IMR-90 (cell line): Measurements from ENCODE around the gene ALK. TPM values are rescaled to one million over a fixed set of nuclear protein-coding genes. Genes with fewer than 3 reads are reported as not detected.

Source experiments
- ATAC-seq: fragments of 200-7000 bp; cut with Tn5 transposase; 2 replicates; pipeline ENCODE4 v1.9.1; 2020; ENCODE audit warnings: low read depth, mild to moderate bottlenecking, moderate library complexity
- BruUV-seq: library from RNA; stranded (reverse); fragments of 400-500 nt; replicated peaks from 2 replicates; lab custom pipeline; 2021; lab: Mats Ljungman, UMichigan
- CTCF ChIA-PET: fragments of 300-600 bp; formaldehyde crosslinking; extraction: SDS; loops from one replicate; lab custom pipeline; 2021; ENCODE audit warnings: antibody characterized with exemption; lab: Yijun Ruan, JAX
- POLR2A ChIA-PET: fragments of 300-600 bp; sonication (Branson Sonifier 250); formaldehyde crosslinking; loops from one replicate; lab custom pipeline; 2022; ENCODE audit warnings: antibody characterized with exemption; ENCODE audit not compliant: unreplicated experiment; lab: Charles Lee
- DNase-seq: peaks from one replicate; pipeline ENCODE4 v3.0.0; 2013
- H2AFZ ChIP-seq: replicated peaks from 2 replicates; pipeline ENCODE3; 2013; ENCODE audit warnings: low read length, mild to moderate bottlenecking; ENCODE audit not compliant: poor library complexity
- H2AK5ac ChIP-seq: 2 replicates; pipeline ENCODE4 v1.6.1; 2013; ENCODE audit warnings: low read depth, low read length, inconsistent platforms
- H2AK9ac ChIP-seq: replicated peaks from 2 replicates; pipeline ENCODE3; 2013; ENCODE audit warnings: mild to moderate bottlenecking, low read depth, low read length, moderate library complexity; ENCODE audit not compliant: poor library complexity
- H2BK120ac ChIP-seq: 2 replicates; pipeline ENCODE4 v1.6.1; 2013; ENCODE audit warnings: low read depth, low read length, inconsistent platforms
- H2BK15ac ChIP-seq: 3 replicates; pipeline ENCODE4 v1.6.1; 2013; ENCODE audit warnings: low read depth, low read length, inconsistent platforms
- H2BK20ac ChIP-seq: 2 replicates; pipeline ENCODE4 v1.6.1; 2013; ENCODE audit warnings: low read depth, mild to moderate bottlenecking, inconsistent platforms, low read length, moderate library complexity
- H2BK5ac ChIP-seq: 2 replicates; pipeline ENCODE4 v1.6.1; 2013; ENCODE audit warnings: mild to moderate bottlenecking, low read depth, low read length, inconsistent platforms; ENCODE audit not compliant: poor library complexity, severe bottlenecking
- H3K14ac ChIP-seq: replicated peaks from 2 replicates; pipeline ENCODE4 v1.6.1; 2013; ENCODE audit warnings: low read depth, low read length, inconsistent platforms
- H3K18ac ChIP-seq: 2 replicates; pipeline ENCODE4 v1.6.1; 2013; ENCODE audit warnings: low read depth, low read length, control low read depth
- H3K23ac ChIP-seq: 2 replicates; pipeline ENCODE4 v1.6.1; 2013; ENCODE audit warnings: low read depth, low read length, inconsistent platforms
- H3K27ac ChIP-seq: 2 replicates; pipeline ENCODE4 v1.5.1; 2013; ENCODE audit warnings: mild to moderate bottlenecking, control low read depth, low read length; ENCODE audit not compliant: insufficient read depth
- H3K27me3 ChIP-seq: 2 replicates; pipeline ENCODE4 v1.6.1; 2013; ENCODE audit warnings: low read length; ENCODE audit not compliant: control insufficient read depth, insufficient read depth
- H3K36me3 ChIP-seq: 2 replicates; pipeline ENCODE4 v1.6.1; 2013; ENCODE audit warnings: low read length, mixed read lengths; ENCODE audit not compliant: control insufficient read depth, insufficient read depth
- H3K4ac ChIP-seq: 2 replicates; pipeline ENCODE4 v1.6.1; 2013; ENCODE audit warnings: low read depth, low read length, inconsistent platforms
- H3K4me1 ChIP-seq: 2 replicates; pipeline ENCODE4 v1.6.1; 2013; ENCODE audit warnings: low read length, mixed read lengths; ENCODE audit not compliant: control insufficient read depth, insufficient read depth
- H3K4me2 ChIP-seq: 2 replicates; pipeline ENCODE4 v1.6.1; 2013; ENCODE audit warnings: low read depth, mild to moderate bottlenecking, control low read depth, low read length, moderate library complexity
- H3K4me3 ChIP-seq: 2 replicates; pipeline ENCODE4 v1.5.1; 2013; ENCODE audit warnings: low read depth, mild to moderate bottlenecking, control low read depth, low read length, moderate library complexity; ENCODE audit not compliant: insufficient read depth
- H3K56ac ChIP-seq: 2 replicates; pipeline ENCODE4 v1.6.1; 2013; ENCODE audit warnings: low read length, inconsistent platforms; ENCODE audit not compliant: insufficient read depth; ENCODE audit errors: extremely low read depth
- H3K79me1 ChIP-seq, 2 experiments: 2 replicates each; pipeline ENCODE4 v1.6.1; 2013; ENCODE audit warnings: low read length in 2 of 2, inconsistent platforms in 1 of 2, low read depth in 1 of 2
- H3K9ac ChIP-seq: 2 replicates; pipeline ENCODE4 v1.6.1; 2013; ENCODE audit warnings: low read depth, low read length, control low read depth
- H3K9me1 ChIP-seq: 2 replicates; pipeline ENCODE4 v1.6.1; 2013; ENCODE audit warnings: low read length, inconsistent platforms; ENCODE audit not compliant: insufficient read depth
- H3K9me3 ChIP-seq: 2 replicates; pipeline ENCODE4 v1.6.1; 2013; ENCODE audit warnings: low read length; ENCODE audit not compliant: control insufficient read depth, insufficient read depth
- H4K20me1 ChIP-seq: 2 replicates; pipeline ENCODE4 v1.6.1; 2013; ENCODE audit warnings: low read length, inconsistent platforms; ENCODE audit not compliant: insufficient read depth
- H4K5ac ChIP-seq: 2 replicates; pipeline ENCODE4 v1.6.1; 2013; ENCODE audit warnings: mild to moderate bottlenecking, low read depth, low read length, control low read depth
- H4K8ac ChIP-seq, 2 experiments: 2 replicates each; pipeline ENCODE4 v1.6.1; 2013; ENCODE audit warnings: low read depth in 2 of 2, low read length in 2 of 2, control low read depth in 1 of 2, inconsistent platforms in 1 of 2
- H4K91ac ChIP-seq: 2 replicates; pipeline ENCODE4 v1.6.1; 2013; ENCODE audit warnings: low read depth, low read length, inconsistent platforms; ENCODE audit not compliant: insufficient read depth
- BHLHE40 ChIP-seq: fragments of 150-350 bp; IDR thresholded peaks from 2 replicates; pipeline ENCODE4 v1.6.1; 2016; ENCODE audit warnings: mild to moderate bottlenecking, low read depth, low read length
- CEBPB ChIP-seq: IDR thresholded peaks from 2 replicates; pipeline ENCODE4 v1.6.1; 2012; ENCODE audit warnings: low read depth, low read length, improper control_type of control experiment
- CHD1 ChIP-seq: IDR thresholded peaks from 2 replicates; pipeline ENCODE4 v1.6.1; 2012; ENCODE audit warnings: low read depth, low read length, improper control_type of control experiment
- CTCF ChIP-seq: conservative IDR thresholded peaks from 2 replicates; pipeline ENCODE4 v1.5.1; 2012; ENCODE audit warnings: mild to moderate bottlenecking, low read depth, low read length, improper control_type of control experiment
- FOS ChIP-seq: fragments of 150-350 bp; IDR thresholded peaks from 2 replicates; pipeline ENCODE4 v1.6.1; 2016; ENCODE audit warnings: low read depth, low read length
- MAFK ChIP-seq: IDR thresholded peaks from 2 replicates; pipeline ENCODE4 v1.6.1; 2012; ENCODE audit warnings: low read depth, low read length, improper control_type of control experiment
- MAZ ChIP-seq: IDR thresholded peaks from 2 replicates; pipeline ENCODE4 v1.6.1; 2012; ENCODE audit warnings: low read depth, mild to moderate bottlenecking, low read length, improper control_type of control experiment, moderate library complexity, borderline replicate concordance
- MXI1 ChIP-seq: IDR thresholded peaks from 2 replicates; pipeline ENCODE4 v1.6.1; 2012; ENCODE audit warnings: low read depth, mild to moderate bottlenecking, low read length, moderate library complexity, borderline replicate concordance
- NFE2L2 ChIP-seq: fragments of 150-350 bp; IDR thresholded peaks from 2 replicates; pipeline ENCODE4 v1.6.1; 2016; ENCODE audit warnings: low read depth, mild to moderate bottlenecking, low read length
- POLR2A ChIP-seq: IDR thresholded peaks from 2 replicates; pipeline ENCODE4 v1.6.1; 2012; ENCODE audit warnings: mild to moderate bottlenecking, low read depth, low read length
- RAD21 ChIP-seq: IDR thresholded peaks from 2 replicates; pipeline ENCODE4 v1.6.1; 2012; ENCODE audit warnings: low read length, improper control_type of control experiment
- RCOR1 ChIP-seq: IDR thresholded peaks from 2 replicates; pipeline ENCODE4 v1.6.1; 2012; ENCODE audit warnings: mild to moderate bottlenecking, low read length, improper control_type of control experiment; ENCODE audit not compliant: insufficient replicate concordance
- RFX5 ChIP-seq: IDR thresholded peaks from 2 replicates; pipeline ENCODE4 v1.8.0; 2012; ENCODE audit warnings: low read depth, mild to moderate bottlenecking, low read length, moderate library complexity
- SMC3 ChIP-seq: fragments of 150-350 bp; IDR thresholded peaks from 2 replicates; pipeline ENCODE4 v1.6.1; 2016; ENCODE audit warnings: low read depth, mild to moderate bottlenecking, antibody characterized with exemption, low read length, moderate library complexity
- WGBS, 2 experiments: methylation state at CpG; one replicate each; pipeline versions ENCODE4 v1.1.5 to v1.1.7; 2013; ENCODE audit warnings: missing lambda C conversion rate in 2 of 2; ENCODE audit not compliant: insufficient read length in 1 of 2; ENCODE audit errors: extremely low coverage in 2 of 2; 5-methylcytosine and 5-hydroxymethylcytosine counted together
- dilution Hi-C: fragments of 300-500 bp; cut with HindIII; formaldehyde crosslinking; loops from one replicate; pipeline ENCODE4 v1.14.3; 2018; ENCODE audit warnings: low sequenced_read_pairs; ENCODE audit not compliant: unreplicated experiment
- in situ Hi-C: fragments of 300-500 bp; cut with MboI; formaldehyde crosslinking; loops from 3 replicates; pipeline ENCODE4 v1.14.3; 2019; ENCODE audit warnings: low sequenced_read_pairs, inconsistent platforms, mixed read lengths
- intact Hi-C: fragments of 100-400 bp; cut with micrococcal nuclease; formaldehyde crosslinking; loops from 2 replicates; pipeline ENCODE4 v1.10.0; 2022
- polyA plus RNA-seq, 3 experiments: library from polyadenylated mRNA; depleted of rRNA; stranded (reverse); fragments of >200 nt; gene quantifications; 2 replicates each; pipeline ENCODE4 v1.2.3, GENCODE V29; 2012; ENCODE audit warnings: low replicate concordance in 1 of 3
- total RNA-seq: library from RNA; depleted of rRNA; stranded (reverse); fragments of >200 nt; gene quantifications from 2 replicates; pipeline ENCODE4 v1.2.3, GENCODE V29; 2012
- TF ChIP-seq, protein P1 (sequence below): fragments of 150-350 bp; IDR thresholded peaks from 2 replicates; pipeline ENCODE4 v1.6.1; 2017; ENCODE audit warnings: mild to moderate bottlenecking, antibody characterized with exemption, low read length, low read depth
- TF ChIP-seq, protein P2 (sequence below): fragments of 150-350 bp; IDR thresholded peaks from 2 replicates; pipeline ENCODE4 v1.6.1; 2016; ENCODE audit warnings: low read depth, mild to moderate bottlenecking, low read length, moderate library complexity, borderline replicate concordance

Gene ALK
- total and polyA plus RNA-seq, 2 of the 4 experiments (the other 2 are of a cell fraction), result not detected

GRCh38 chr2:29186817-29187216 is 734.6 kb downstream of the ALK start:
- H2BK120ac ChIP-seq, result no peak overlapping the region
- WGBS, 2 experiments, result no CpG with 5 or more reads among the region's 1 CpG
- DNase-seq, result no peak
- H2BK5ac ChIP-seq, result no peak overlapping the region
- no peak overlapping the region for H2AFZ ChIP-seq
- 0 out of 2 replicates have a peak, but pooled peaks cover 2% of the 10 kb centered on the region for H3K4me1 ChIP-seq
- TF ChIP-seq, protein P1, sequence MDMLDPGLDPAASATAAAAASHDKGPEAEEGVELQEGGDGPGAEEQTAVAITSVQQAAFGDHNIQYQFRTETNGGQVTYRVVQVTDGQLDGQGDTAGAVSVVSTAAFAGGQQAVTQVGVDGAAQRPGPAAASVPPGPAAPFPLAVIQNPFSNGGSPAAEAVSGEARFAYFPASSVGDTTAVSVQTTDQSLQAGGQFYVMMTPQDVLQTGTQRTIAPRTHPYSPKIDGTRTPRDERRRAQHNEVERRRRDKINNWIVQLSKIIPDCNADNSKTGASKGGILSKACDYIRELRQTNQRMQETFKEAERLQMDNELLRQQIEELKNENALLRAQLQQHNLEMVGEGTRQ, result no peak
- no peak for TF ChIP-seq RAD21
- no peak for TF ChIP-seq RFX5
- no peak for TF ChIP-seq BHLHE40
- no peak for TF ChIP-seq MAFK
- TF ChIP-seq CEBPB, result no peak
- no peak for TF ChIP-seq MAZ
- TF ChIP-seq FOS, result no peak
- TF ChIP-seq, protein P2, sequence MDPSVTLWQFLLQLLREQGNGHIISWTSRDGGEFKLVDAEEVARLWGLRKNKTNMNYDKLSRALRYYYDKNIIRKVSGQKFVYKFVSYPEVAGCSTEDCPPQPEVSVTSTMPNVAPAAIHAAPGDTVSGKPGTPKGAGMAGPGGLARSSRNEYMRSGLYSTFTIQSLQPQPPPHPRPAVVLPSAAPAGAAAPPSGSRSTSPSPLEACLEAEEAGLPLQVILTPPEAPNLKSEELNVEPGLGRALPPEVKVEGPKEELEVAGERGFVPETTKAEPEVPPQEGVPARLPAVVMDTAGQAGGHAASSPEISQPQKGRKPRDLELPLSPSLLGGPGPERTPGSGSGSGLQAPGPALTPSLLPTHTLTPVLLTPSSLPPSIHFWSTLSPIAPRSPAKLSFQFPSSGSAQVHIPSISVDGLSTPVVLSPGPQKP, result no peak
- no peak for TF ChIP-seq NFE2L2
- no peak for TF ChIP-seq RCOR1
- TF ChIP-seq POLR2A, result no peak
- TF ChIP-seq SMC3, result no peak
- TF ChIP-seq MXI1, result no peak
- TF ChIP-seq CHD1, result no peak
- no peak for TF ChIP-seq CTCF
- no peak overlapping the region for H4K91ac ChIP-seq
- H2BK15ac ChIP-seq, result no peak overlapping the region
- intact Hi-C loops, result no loop called here
- H4K5ac ChIP-seq, result no peak overlapping the region
- no peak overlapping the region for H3K4me2 ChIP-seq
- H2BK20ac ChIP-seq, result no peak overlapping the region
- no peak overlapping the region for H3K18ac ChIP-seq
- no peak overlapping the region for H3K9ac ChIP-seq
- CTCF ChIA-PET, result interaction anchor here (1.7 kb wide), 1 partner anchor 620 kb away, joined by 5 read pairs; no protein-coding TSS in a partner anchor
- H3K56ac ChIP-seq, result no peak overlapping the region
- no peak overlapping the region for H2AK9ac ChIP-seq
- ATAC-seq, result no peak
- no peak overlapping the region for H3K27ac ChIP-seq
- dilution Hi-C loops, result no loop called here
- peaks cover 4% of the 10 kb centered on the region; the same call in 1 of the 2 replicates for H3K36me3 ChIP-seq
- H3K27me3 ChIP-seq, result no peaks in the 10 kb centered on the region
- H3K4ac ChIP-seq, result no peak overlapping the region
- in situ Hi-C loops, result no loop called here
- no peak overlapping the region for H4K8ac ChIP-seq
- no peak overlapping the region for H2AK5ac ChIP-seq
- H4K20me1 ChIP-seq, result no peaks in the 10 kb centered on the region
- H3K9me3 ChIP-seq, result no peaks in the 10 kb centered on the region; the same call in 1 of the 2 replicates
- no TSS peak for BruUV-seq
- POLR2A ChIA-PET, result no interaction called here
- peaks cover 0 to 4% of the 10 kb centered on the region in 2 experiments; a peak in 1 of 4 replicates for H3K79me1 ChIP-seq
- H3K23ac ChIP-seq, result no peak overlapping the region
- no peak overlapping the region for H3K4me3 ChIP-seq
- no peak overlapping the region for H3K14ac ChIP-seq
- no peaks in the 10 kb centered on the region for H3K9me1 ChIP-seq
